Esophagus muscularis mucosa (tissue), 4 donors: ENCODE data around the gene EZR. TPM values are rescaled to one million over a fixed set of nuclear protein-coding genes. Genes with fewer than 3 reads are reported as not detected.

Source experiments
- DNase-seq: peaks from one replicate; pipeline ENCODE4 v3.0.0-alpha.2; 2017; ENCODE audit errors: extremely low spot score
- H3K27ac ChIP-seq, 4 donors: fragments of 200-600 bp; sonication (generic); replicated peaks in 1 of 4; 1 replicate in 3 of 4; 2 replicates in 1 of 4; pipeline ENCODE4 v1.5.1; 2016 to 2019; ENCODE audit warnings: mild to moderate bottlenecking in 1 of 4
- H3K27me3 ChIP-seq, 4 donors: fragments of 200-600 bp; sonication (generic); one replicate each; pipeline versions ENCODE4 v1.5.1 to v1.6.0; 2016 to 2019
- H3K36me3 ChIP-seq, 4 donors: fragments of 200-600 bp; sonication (generic); one replicate each; pipeline ENCODE4 v1.5.1; 2016 to 2019
- H3K4me1 ChIP-seq, 4 donors: fragments of 200-600 bp; sonication (generic); one replicate each; pipeline ENCODE4 v1.5.1; 2016 to 2019
- H3K4me3 ChIP-seq, 4 donors: fragments of 200-600 bp; sonication (generic); 1 replicate in 2 of 4; 2 replicates in 2 of 4; pipeline ENCODE4 v1.5.1; 2016 to 2019; ENCODE audit warnings: mild to moderate bottlenecking in 4 of 4, moderate library complexity in 1 of 4
- H3K9me3 ChIP-seq, 4 donors: fragments of 200-600 bp; sonication (generic); 1 replicate in 3 of 4; 2 replicates in 1 of 4; pipeline ENCODE4 v1.5.1; 2016 to 2019
- EP300 ChIP-seq: sonication (generic); formaldehyde crosslinking; IDR thresholded peaks from one replicate; pipeline ENCODE4 v1.6.1; 2017; ENCODE audit warnings: antibody characterized with exemption
- POLR2A ChIP-seq: fragments of 450-650 bp; IDR thresholded peaks from one replicate; pipeline ENCODE4 v1.6.1; 2017; ENCODE audit warnings: antibody characterized with exemption, moderate library complexity, mild to moderate bottlenecking, low read depth
- POLR2AphosphoS5 ChIP-seq, 2 donors: sonication (generic); formaldehyde crosslinking; IDR thresholded peaks; one replicate each; pipeline ENCODE4 v1.6.1; 2017; ENCODE audit warnings: antibody characterized with exemption in 2 of 2
- WGBS: methylation state at CpG from one replicate; pipeline ENCODE4 v1.1.5; 2018; 5-methylcytosine and 5-hydroxymethylcytosine counted together
- intact Hi-C: fragments of 100-400 bp; cut with DNase I; formaldehyde crosslinking; loops from one replicate; pipeline ENCODE4 v1.15.1; 2023
- total RNA-seq, 4 donors: library from RNA; depleted of rRNA; stranded (reverse); fragments of >200 nt; gene quantifications; one replicate each; pipeline versions ENCODE4 v1.1.0 to v1.2.1, GENCODE V29; 2016
- TF ChIP-seq, protein P1 (sequence below), 3 experiments: fragments of 200-600 bp in 2 of 3; fragments of 450-650 bp in 1 of 3; sonication (generic) in 2 of 3; IDR thresholded peaks; one replicate each; pipeline ENCODE4 v1.5.1; 2017 to 2019; ENCODE audit warnings: antibody characterized with exemption in 3 of 3, mild to moderate bottlenecking in 2 of 3, moderate library complexity in 1 of 3

The EZR gene
- total RNA-seq, 4 donors from 2014 or later = 205 to 226 (median 212) TPM

GRCh38 chr6:158815907-158816306, 3.3 kb downstream of the EZR start:
- DNase-seq = no peak
- Histone ChIP-seq H3K27me3 (no peaks in the 10 kb centered on the region), H3K9me3 (no peaks in the 10 kb centered on the region), H3K36me3 (peaks cover 0 to 8% (median 2%) of the 10 kb centered on the region in 4 donors), H3K4me3 (peak overlapping the region; percentile 69 to 95 (median 94)), H3K4me1 (peaks cover 51 to 76% (median 70%) of the 10 kb centered on the region in 4 donors), H3K27ac (peak overlapping the region; percentile 33 to 100 (median 98))
- intact Hi-C loops = loop anchor here (2.0 kb wide), 1 partner anchor 109 kb away; no protein-coding TSS in a partner anchor
- 73% methylated on average over 2 of the region's 2 CpGs for WGBS
- TF ChIP-seq, protein P1, sequence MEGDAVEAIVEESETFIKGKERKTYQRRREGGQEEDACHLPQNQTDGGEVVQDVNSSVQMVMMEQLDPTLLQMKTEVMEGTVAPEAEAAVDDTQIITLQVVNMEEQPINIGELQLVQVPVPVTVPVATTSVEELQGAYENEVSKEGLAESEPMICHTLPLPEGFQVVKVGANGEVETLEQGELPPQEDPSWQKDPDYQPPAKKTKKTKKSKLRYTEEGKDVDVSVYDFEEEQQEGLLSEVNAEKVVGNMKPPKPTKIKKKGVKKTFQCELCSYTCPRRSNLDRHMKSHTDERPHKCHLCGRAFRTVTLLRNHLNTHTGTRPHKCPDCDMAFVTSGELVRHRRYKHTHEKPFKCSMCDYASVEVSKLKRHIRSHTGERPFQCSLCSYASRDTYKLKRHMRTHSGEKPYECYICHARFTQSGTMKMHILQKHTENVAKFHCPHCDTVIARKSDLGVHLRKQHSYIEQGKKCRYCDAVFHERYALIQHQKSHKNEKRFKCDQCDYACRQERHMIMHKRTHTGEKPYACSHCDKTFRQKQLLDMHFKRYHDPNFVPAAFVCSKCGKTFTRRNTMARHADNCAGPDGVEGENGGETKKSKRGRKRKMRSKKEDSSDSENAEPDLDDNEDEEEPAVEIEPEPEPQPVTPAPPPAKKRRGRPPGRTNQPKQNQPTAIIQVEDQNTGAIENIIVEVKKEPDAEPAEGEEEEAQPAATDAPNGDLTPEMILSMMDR (IDR thresholded peaks at IDR 0.05) = no peak
- no peak for TF ChIP-seq EP300

- no peaks in the 10 kb centered on the region for H3K9me3 ChIP-seq
- no peaks in the 10 kb centered on the region for H3K27me3 ChIP-seq
- 76% methylated on average over 2 of the region's 2 CpGs for WGBS
- intact Hi-C loops = no loop called here
- H3K36me3 ChIP-seq = peaks cover 0 to 8% (median 2%) of the 10 kb centered on the region in 4 donors
- TF ChIP-seq POLR2AphosphoS5 (IDR thresholded peaks at IDR 0.05) (no peak), POLR2A (no peak)
- peak overlapping the region; percentile 2 to 100 (median 66) for H3K27ac ChIP-seq
- H3K4me3 ChIP-seq = peak overlapping the region; percentile 69 to 95 (median 94)
- DNase-seq = no peak
- peaks cover 51 to 81% (median 76%) of the 10 kb centered on the region in 4 donors for H3K4me1 ChIP-seq
These were observed 3.8 kb downstream of the EZR start for GRCh38 chr6:158815379-158815724.

GRCh38 chr6:158813032-158813431, 6.1 kb downstream of the EZR start:
- TF ChIP-seq, protein P1 (IDR thresholded peaks at IDR 0.05) = no peak
- TF ChIP-seq POLR2A = no peak
- no peak for TF ChIP-seq POLR2AphosphoS5 (IDR thresholded peaks at IDR 0.05)
- no peak for TF ChIP-seq EP300
- H3K4me1 ChIP-seq = peaks cover 68 to 95% (median 91%) of the 10 kb centered on the region in 4 donors
- 84% methylated on average over 3 of the region's 3 CpGs for WGBS
- peaks cover 0 to 17% (median 3%) of the 10 kb centered on the region in 4 donors for H3K36me3 ChIP-seq
- no peaks in the 10 kb centered on the region for H3K9me3 ChIP-seq
- DNase-seq = no peak
- peak overlapping the region in 2 of 4 donors; percentile 69 to 93 for H3K4me3 ChIP-seq
- intact Hi-C loops = no loop called here
- no peaks in the 10 kb centered on the region for H3K27me3 ChIP-seq
- H3K27ac ChIP-seq = peak overlapping the region in 3 of 4 donors; percentile 9 to 100 (median 47)

- 83% methylated on average over 5 of the region's 5 CpGs for WGBS
- peaks cover 68 to 99% (median 94%) of the 10 kb centered on the region in 4 donors for H3K4me1 ChIP-seq
- peak overlapping the region in 1 of 4 donors; percentile 69 for H3K4me3 ChIP-seq
- peak overlapping the region in 1 of 4 donors; percentile 31 for H3K27ac ChIP-seq
- no peaks in the 10 kb centered on the region for H3K9me3 ChIP-seq
- no peak for TF ChIP-seq EP300
- TF ChIP-seq, protein P1 (IDR thresholded peaks at IDR 0.05) = no peak
- no peak for TF ChIP-seq POLR2A
- TF ChIP-seq POLR2AphosphoS5 (IDR thresholded peaks at IDR 0.05) = no peak
- no peaks in the 10 kb centered on the region for H3K27me3 ChIP-seq
- intact Hi-C loops = no loop called here
- peaks cover 0 to 21% (median 5%) of the 10 kb centered on the region in 4 donors for H3K36me3 ChIP-seq
- DNase-seq = no peak
These were observed 6.6 kb downstream of the EZR start for GRCh38 chr6:158812611-158813010.

DNA sequence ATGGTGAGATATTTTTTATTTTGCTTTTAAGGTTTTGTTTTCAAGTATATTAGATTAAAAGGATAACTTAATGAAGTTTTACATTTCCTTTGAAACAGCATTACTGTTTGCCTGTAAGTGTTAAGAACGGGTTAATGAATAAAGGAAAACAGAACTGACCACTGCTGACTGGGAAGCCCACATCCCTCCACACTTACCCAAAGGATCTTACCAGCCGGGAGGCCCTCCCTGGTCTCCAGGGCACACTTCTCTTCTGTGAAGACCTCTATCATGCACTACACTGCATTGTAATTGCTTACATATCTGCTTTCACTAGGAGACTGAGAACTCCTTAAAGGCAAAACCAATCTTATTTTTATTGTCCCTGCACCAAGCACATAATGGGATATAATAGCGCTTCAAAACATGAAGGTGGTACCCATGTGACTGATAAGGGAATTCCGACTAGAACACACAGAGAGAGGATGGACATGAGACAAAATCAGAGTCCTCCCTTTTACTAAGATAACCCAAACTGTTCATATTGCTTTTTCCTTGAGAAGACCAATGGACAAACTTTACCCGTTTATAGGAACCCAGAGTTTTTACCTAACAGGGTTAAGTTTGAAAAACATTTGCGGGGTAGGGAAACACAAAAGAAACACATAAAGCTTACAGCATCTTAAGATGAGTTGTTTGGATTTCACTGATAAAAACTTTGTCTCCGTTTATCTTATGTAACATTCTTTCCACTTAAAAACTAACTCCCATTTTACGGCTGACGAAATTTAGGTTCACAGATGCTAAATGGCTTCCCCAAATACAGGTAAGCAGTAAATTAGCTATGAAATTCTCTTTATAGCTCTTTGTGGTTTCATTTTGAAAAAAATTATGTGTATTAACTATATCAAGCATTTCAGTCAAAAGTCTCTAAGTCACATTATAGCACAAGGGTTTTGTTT, 8.7 kb downstream of the EZR start:
- H3K4me1 ChIP-seq = peaks cover 57 to 92% (median 88%) of the 10 kb centered on the region in 4 donors
- peak overlapping the region in 3 of 4 donors; percentile 53 to 60 (median 60) for H3K27ac ChIP-seq
- intact Hi-C loops = no loop called here
- H3K9me3 ChIP-seq = no peaks in the 10 kb centered on the region
- DNase-seq = no peak
- WGBS = 73% methylated on average over 9 of the region's 9 CpGs
- TF ChIP-seq EP300 = no peak
- TF ChIP-seq, protein P1 (IDR thresholded peaks at IDR 0.05) = no peak
- no peak for TF ChIP-seq POLR2AphosphoS5 (IDR thresholded peaks at IDR 0.05)
- TF ChIP-seq POLR2A = no peak
- H3K4me3 ChIP-seq = no peak overlapping the region
- H3K36me3 ChIP-seq = peaks cover 0 to 26% (median 7%) of the 10 kb centered on the region in 4 donors
- H3K27me3 ChIP-seq = no peaks in the 10 kb centered on the region
